Suprapubic skin (tissue), 4 donors: ENCODE measurements around the gene PITRM1. TPM values are rescaled to one million over a fixed set of nuclear protein-coding genes. Genes with fewer than 3 reads are reported as not detected.

Experiments used
- DNase-seq, 2 donors: peaks; one replicate each; pipeline ENCODE4 v3.0.0-alpha.2; 2019; ENCODE audit warnings: low spot score in 2 of 2
- H3K27ac ChIP-seq: fragments of 200-600 bp; sonication (generic); one replicate; pipeline ENCODE4 v1.5.1; 2019
- H3K27me3 ChIP-seq: fragments of 200-600 bp; sonication (generic); one replicate; pipeline ENCODE4 v1.5.1; 2019
- H3K36me3 ChIP-seq: fragments of 200-600 bp; sonication (generic); one replicate; pipeline ENCODE4 v1.5.1; 2019
- H3K4me1 ChIP-seq: fragments of 200-600 bp; sonication (generic); one replicate; pipeline ENCODE4 v1.5.1; 2019
- H3K4me3 ChIP-seq: fragments of 200-600 bp; sonication (generic); one replicate; pipeline ENCODE4 v1.5.1; 2019; ENCODE audit warnings: mild to moderate bottlenecking
- H3K9me3 ChIP-seq: fragments of 200-600 bp; sonication (generic); one replicate; pipeline ENCODE4 v1.5.1; 2019
- CTCF ChIP-seq, 2 donors: fragments of 200-600 bp in 1 of 2; fragments of 450-650 bp in 1 of 2; sonication (generic) in 1 of 2; IDR thresholded peaks; one replicate each; pipeline ENCODE4 v1.5.1; 2016 to 2019; ENCODE audit warnings: antibody characterized with exemption in 2 of 2, mild to moderate bottlenecking in 1 of 2, moderate library complexity in 1 of 2
- EP300 ChIP-seq: sonication (generic); formaldehyde crosslinking; IDR thresholded peaks from one replicate; pipeline ENCODE4 v1.6.1; 2017; ENCODE audit warnings: antibody characterized with exemption
- POLR2A ChIP-seq, 2 donors: fragments of 450-650 bp; IDR thresholded peaks; one replicate each; pipeline ENCODE4 v1.6.1; 2017; ENCODE audit warnings: antibody characterized with exemption in 2 of 2, mild to moderate bottlenecking in 2 of 2, moderate library complexity in 2 of 2
- POLR2AphosphoS5 ChIP-seq, 3 donors: sonication (generic); formaldehyde crosslinking; IDR thresholded peaks; one replicate each; pipeline ENCODE4 v1.6.1; 2017; ENCODE audit warnings: antibody characterized with exemption in 3 of 3
- whole genome bisulfite sequencing: methylation state at CpG from one replicate; pipeline ENCODE4 v1.1.5; 2018; 5-methylcytosine and 5-hydroxymethylcytosine counted together
- total RNA-seq, 4 donors: library from RNA; depleted of rRNA; stranded (reverse); fragments of >200 nt; gene quantifications; one replicate each; pipeline ENCODE4 v1.1.0, GENCODE V29; 2016

PITRM1 gene
- total RNA-seq, 4 donors from 2014 or later: 44.2 to 94.6 (median 63.1) TPM

DNA sequence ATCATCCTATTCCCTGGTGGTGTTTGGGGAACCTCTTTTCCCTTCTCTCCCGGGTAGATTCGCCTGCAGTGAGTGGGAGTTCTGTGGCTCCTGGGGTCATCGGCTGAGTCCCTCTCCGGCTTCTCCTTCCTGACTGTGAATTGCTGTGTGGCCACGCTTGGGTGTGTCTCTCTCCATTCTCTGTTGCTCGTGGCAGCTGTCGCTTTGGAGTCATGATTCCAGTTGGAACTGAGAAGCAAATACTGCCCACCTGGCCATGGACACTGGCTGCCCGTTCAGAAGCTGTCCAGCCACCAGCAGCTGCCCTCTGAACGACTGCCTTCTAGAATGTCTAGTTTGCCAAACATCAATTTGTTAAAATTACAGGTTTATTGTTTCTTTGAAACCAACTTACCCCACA is 23.1 kb upstream of the PITRM1 start:
- Histone ChIP-seq H3K4me3 (no peak overlapping the region), H3K27me3 (no peaks in the 10 kb centered on the region), H3K9me3 (no peaks in the 10 kb centered on the region), H3K27ac (no peak overlapping the region), H3K36me3 (no peaks in the 10 kb centered on the region), H3K4me1 (peaks cover 17% of the 10 kb centered on the region)
- no peak for TF ChIP-seq CTCF (IDR thresholded peaks at IDR 0.05)
- TF ChIP-seq EP300: no peak
- TF ChIP-seq POLR2A (IDR thresholded peaks at IDR 0.05): no peak
- TF ChIP-seq POLR2AphosphoS5 (IDR thresholded peaks at IDR 0.05): no peak
- no peak for DNase-seq
- WGBS: 87% methylated on average over 9 of the region's 9 CpGs

DNA sequence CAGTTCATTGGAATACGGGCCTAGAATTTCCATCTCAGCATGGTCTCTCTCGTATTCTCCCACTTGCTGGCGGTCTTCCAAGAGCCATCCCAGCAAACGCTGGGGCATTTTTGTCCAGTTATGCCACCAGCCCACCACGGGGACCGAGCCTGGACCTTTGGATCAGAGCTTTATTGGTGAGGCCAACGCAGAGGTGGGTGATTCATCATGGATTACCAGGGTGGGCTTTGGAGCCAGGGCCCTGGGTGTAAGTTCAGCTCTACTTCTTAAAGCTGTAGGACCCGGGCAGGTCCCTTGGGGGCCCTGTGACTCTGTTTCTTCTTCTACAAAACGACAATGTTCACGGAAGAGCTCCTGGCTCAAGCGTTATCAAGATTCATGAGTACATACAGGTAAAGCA is 22.7 kb upstream of the PITRM1 start:
- no peak overlapping the region for H3K27ac ChIP-seq
- no peaks in the 10 kb centered on the region for H3K27me3 ChIP-seq
- no peak overlapping the region for H3K4me3 ChIP-seq
- TF ChIP-seq POLR2A (IDR thresholded peaks at IDR 0.05) (no peak), CTCF (IDR thresholded peaks at IDR 0.05) (no peak), POLR2AphosphoS5 (IDR thresholded peaks at IDR 0.05) (no peak), EP300 (no peak)
- peaks cover 17% of the 10 kb centered on the region for H3K4me1 ChIP-seq
- WGBS: 91% methylated on average over 11 of the region's 11 CpGs
- no peak for DNase-seq
- H3K36me3 ChIP-seq: no peaks in the 10 kb centered on the region
- H3K9me3 ChIP-seq: no peaks in the 10 kb centered on the region

GRCh38 chr10:3194871-3195270 is 22.3 kb upstream of the PITRM1 start:
- WGBS: 86% methylated on average over 4 of the region's 4 CpGs
- Histone ChIP-seq H3K36me3 (no peaks in the 10 kb centered on the region), H3K4me1 (peaks cover 17% of the 10 kb centered on the region), H3K27ac (no peak overlapping the region), H3K4me3 (no peak overlapping the region), H3K9me3 (no peaks in the 10 kb centered on the region), H3K27me3 (no peaks in the 10 kb centered on the region)
- DNase-seq: no peak
- no peak for TF ChIP-seq POLR2AphosphoS5 (IDR thresholded peaks at IDR 0.05)
- no peak for TF ChIP-seq CTCF (IDR thresholded peaks at IDR 0.05)
- TF ChIP-seq EP300: no peak
- no peak for TF ChIP-seq POLR2A (IDR thresholded peaks at IDR 0.05)

GRCh38 chr10:3193751-3194150 is 21.2 kb upstream of the PITRM1 start:
- H3K36me3 ChIP-seq: no peaks in the 10 kb centered on the region
- no peak overlapping the region for H3K4me3 ChIP-seq
- peaks cover 17% of the 10 kb centered on the region for H3K4me1 ChIP-seq
- WGBS: 97% methylated on average over 6 of the region's 6 CpGs
- no peaks in the 10 kb centered on the region for H3K9me3 ChIP-seq
- no peak for DNase-seq
- H3K27me3 ChIP-seq: no peaks in the 10 kb centered on the region
- no peak overlapping the region for H3K27ac ChIP-seq
- TF ChIP-seq EP300: no peak
- TF ChIP-seq POLR2A (IDR thresholded peaks at IDR 0.05): no peak
- no peak for TF ChIP-seq CTCF (IDR thresholded peaks at IDR 0.05)
- TF ChIP-seq POLR2AphosphoS5 (IDR thresholded peaks at IDR 0.05): no peak

- peak overlapping the region; percentile 32 for H3K4me3 ChIP-seq
- no peak for DNase-seq
- no peak for TF ChIP-seq POLR2A (IDR thresholded peaks at IDR 0.05)
- peak; percentile 81 to 91 for TF ChIP-seq CTCF (IDR thresholded peaks at IDR 0.05)
- no peak for TF ChIP-seq EP300
- 37% methylated on average over 19 of the region's 19 CpGs for WGBS
- peak overlapping the region; percentile 40 for H3K27ac ChIP-seq
- H3K27me3 ChIP-seq: no peaks in the 10 kb centered on the region
- no peaks in the 10 kb centered on the region for H3K36me3 ChIP-seq
- peaks cover 17% of the 10 kb centered on the region for H3K4me1 ChIP-seq
- H3K9me3 ChIP-seq: no peaks in the 10 kb centered on the region
These were observed 20.5 kb upstream of the PITRM1 start for GRCh38 chr10:3192856-3193635.
